ENCODE measurements around the gene TBX4.

TBX4 gene

GRCh38 chr17:61452301-61453290, at the start of gene TBX4:
Gene TBX4, plus strand, starts transcription at chr17:61452422. Its CDS starts 4,069 bp downstream, at chr17:61456491.
- peak within 1 kb of the TSS; percentile 61 for H3K4me3 ChIP-seq
- no peak for TF ChIP-seq CTCF (IDR thresholded peaks at IDR 0.05)
- DNase-seq (ENCODE audit: low spot score), result peak; percentile 54
- no peak within 1 kb of the TSS for H3K27ac ChIP-seq

GRCh38 chr17:61402978-61403800, 49.0 kb upstream of the TBX4 start:
- TF ChIP-seq CTCF (IDR thresholded peaks at IDR 0.05), result peak; percentile 15
- DNase-seq (ENCODE audit: low spot score), result no peak
- Histone ChIP-seq H3K4me3 (peak overlapping the region; percentile 84), H3K27ac (peak overlapping the region; percentile 97 to 99)

GRCh38 chr17:61403801-61404662, 48.2 kb upstream of the TBX4 start:
- Histone ChIP-seq H3K27ac (peak overlapping the region; percentile 97 to 99), H3K4me3 (peak overlapping the region; percentile 84)
- DNase-seq (ENCODE audit: low spot score), result no peak
- TF ChIP-seq CTCF (IDR thresholded peaks at IDR 0.05), result no peak

- no peak for DNase-seq (ENCODE audit: low spot score)
- no peak for TF ChIP-seq CTCF (IDR thresholded peaks at IDR 0.05)
- H3K4me3 ChIP-seq, result peak overlapping the region; percentile 84
- peak overlapping the region; percentile 97 to 99 for H3K27ac ChIP-seq
These were observed 47.6 kb upstream of the TBX4 start for GRCh38 chr17:61404663-61404912.

- Histone ChIP-seq H3K27ac (peak overlapping the region; percentile 97 to 99), H3K4me3 (peak overlapping the region; percentile 84)
- TF ChIP-seq CTCF (IDR thresholded peaks at IDR 0.05), result no peak
- peak; percentile 72 for DNase-seq (ENCODE audit: low spot score)
These were observed 47.1 kb upstream of the TBX4 start for GRCh38 chr17:61404913-61405685.

All from coronary artery (tissue), 2 donors.